Fibroblast of the aortic adventitia (primary cell): Measurements from ENCODE around the gene HOXB8. TPM values are rescaled to one million over a fixed set of nuclear protein-coding genes. Genes with fewer than 3 reads are reported as not detected.

Experiments
- DNase-seq: peaks from one replicate; pipeline ENCODE4 v3.0.0-alpha.2; 2010; ENCODE audit warnings: low read depth
- H3K4me3 ChIP-seq: 2 replicates; pipeline ENCODE4 v1.5.1; 2011; ENCODE audit warnings: low read depth, mild to moderate bottlenecking, control low read depth, low read length, moderate library complexity
- CTCF ChIP-seq: IDR thresholded peaks from 2 replicates; pipeline ENCODE4 v1.5.1; 2011; ENCODE audit warnings: mild to moderate bottlenecking, low read length, control low read depth, inconsistent platforms; ENCODE audit not compliant: insufficient read depth
- total RNA-seq: library from RNA; depleted of rRNA; stranded (reverse); fragments of >200 nt; gene quantifications from 2 replicates; pipeline ENCODE4 v1.2.3, GENCODE V29; 2012; ENCODE audit warnings: low replicate concordance

HOXB8 gene
- total RNA-seq, 1 donor = 0.09 TPM

- H3K4me3 ChIP-seq = no peak overlapping the region
- TF ChIP-seq CTCF = no peak
- DNase-seq = no peak
Observed at GRCh38 chr17:48589060-48589830, 25.8 kb downstream of the HOXB8 start.

- no peak for DNase-seq
- no peak overlapping the region for H3K4me3 ChIP-seq
- TF ChIP-seq CTCF = no peak
Observed at GRCh38 chr17:48588528-48588927, 26.6 kb downstream of the HOXB8 start.

GRCh38 chr17:48588074-48588415, 27.0 kb downstream of the HOXB8 start:
- no peak for TF ChIP-seq CTCF
- no peak overlapping the region for H3K4me3 ChIP-seq
- DNase-seq = no peak

GRCh38 chr17:48587276-48588073, 27.6 kb downstream of the HOXB8 start:
- peak overlapping the region; percentile 5 for H3K4me3 ChIP-seq
- TF ChIP-seq CTCF = no peak
- no peak for DNase-seq

- no peak for TF ChIP-seq CTCF
- DNase-seq = no peak
- peak overlapping the region; percentile 84 for H3K4me3 ChIP-seq
Observed at GRCh38 chr17:48586355-48587258, 28.5 kb downstream of the HOXB8 start.

- DNase-seq = peak; percentile 80
- peak overlapping the region; percentile 84 for H3K4me3 ChIP-seq
- no peak for TF ChIP-seq CTCF
Observed at GRCh38 chr17:48584223-48584741, 30.8 kb downstream of the HOXB8 start.
